HUDEP-2 (cell line): ENCODE data around the gene ANP32A.

Experiments
- DNase-seq, 76 experiments: peaks; one replicate each; lab custom pipeline; 2025; ENCODE audit not compliant: unreplicated experiment in 76 of 76; lab: John Stamatoyannopoulos, UW

The ANP32A gene

GRCh38 chr15:68785541-68785940 is 35.2 kb downstream of the ANP32A start:
- DNase-seq, result no peak

DNA sequence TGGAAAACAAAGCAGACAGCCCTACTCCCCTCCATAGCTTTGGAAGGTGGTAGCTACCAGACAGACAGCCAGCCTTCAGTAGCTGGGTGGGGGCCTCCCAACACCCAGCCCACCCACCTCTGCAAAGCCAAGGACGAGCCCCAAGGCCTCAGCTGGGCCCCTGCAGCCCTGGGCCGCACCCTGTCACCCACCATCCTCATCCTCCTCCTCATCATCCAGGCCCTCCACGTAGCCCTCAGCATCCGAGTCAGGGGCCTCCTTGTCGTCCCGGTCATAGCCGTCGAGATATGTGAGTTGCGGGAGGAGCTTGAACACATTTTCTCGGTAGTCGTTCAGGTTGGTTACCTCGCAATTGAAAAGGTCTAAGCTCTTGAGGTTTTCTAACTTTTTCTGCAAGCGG is 36.5 kb downstream of the ANP32A start:
- no peak for DNase-seq

GRCh38 chr15:68783226-68784058 is 37.3 kb downstream of the ANP32A start:
- DNase-seq, result peak in 18 of 76 experiments; percentile 3 to 34 (median 18)

DNA sequence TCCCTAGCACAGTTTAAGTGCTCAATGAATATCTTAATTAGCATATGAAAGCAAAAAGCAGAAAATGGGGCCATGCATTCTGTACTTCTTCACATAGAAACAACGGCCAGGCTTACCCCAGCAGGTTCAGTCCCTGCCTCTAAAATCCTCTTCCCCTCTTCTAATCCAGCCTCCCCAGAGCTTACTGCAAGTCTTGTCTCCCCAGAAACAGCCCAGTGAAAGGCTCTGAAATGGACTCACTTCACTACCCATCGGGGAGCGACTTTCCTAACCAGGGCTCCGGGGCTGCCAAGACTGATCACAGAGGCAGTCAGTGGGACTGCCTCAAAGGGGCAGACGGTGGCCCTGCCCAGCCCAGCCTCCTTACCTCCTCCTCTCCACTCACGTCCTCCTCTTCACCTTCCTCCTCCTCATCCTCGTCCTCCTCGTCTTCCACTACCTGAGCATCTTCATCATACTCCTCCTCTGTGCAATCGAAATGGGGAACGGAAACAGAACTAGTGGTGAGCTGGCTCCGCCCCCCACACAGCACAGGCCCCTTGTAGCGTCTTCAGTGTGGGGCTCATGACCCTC is 38.0 kb downstream of the ANP32A start:
- DNase-seq, result no peak

- no peak for DNase-seq
Measured at GRCh38 chr15:68781766-68782588, 38.7 kb downstream of the ANP32A start.

DNA sequence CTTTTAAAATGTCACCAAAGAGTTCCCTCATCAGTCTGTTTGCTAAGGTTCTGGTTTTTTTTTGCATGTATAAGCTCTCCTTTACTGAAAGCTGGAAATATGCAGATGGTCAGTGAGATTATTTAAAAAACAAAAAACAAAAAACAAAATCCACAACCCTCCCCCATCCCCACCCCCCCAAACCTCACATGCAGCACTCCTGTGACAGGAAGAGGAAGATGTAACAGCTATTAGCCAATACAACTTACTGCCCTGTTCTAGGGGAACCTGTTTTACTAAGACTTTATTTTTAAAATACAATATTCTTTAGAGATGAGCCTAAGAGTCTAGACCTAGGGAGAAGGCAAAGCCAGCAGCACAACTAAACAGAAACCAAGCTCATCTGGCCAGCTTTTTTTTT is 39.5 kb downstream of the ANP32A start:
- no peak for DNase-seq

GRCh38 chr15:68778876-68779275 is 41.8 kb downstream of the ANP32A start:
- DNase-seq, result no peak

- DNase-seq, result no peak
Measured at GRCh38 chr15:68776477-68777270, 44.0 kb downstream of the ANP32A start.

DNA sequence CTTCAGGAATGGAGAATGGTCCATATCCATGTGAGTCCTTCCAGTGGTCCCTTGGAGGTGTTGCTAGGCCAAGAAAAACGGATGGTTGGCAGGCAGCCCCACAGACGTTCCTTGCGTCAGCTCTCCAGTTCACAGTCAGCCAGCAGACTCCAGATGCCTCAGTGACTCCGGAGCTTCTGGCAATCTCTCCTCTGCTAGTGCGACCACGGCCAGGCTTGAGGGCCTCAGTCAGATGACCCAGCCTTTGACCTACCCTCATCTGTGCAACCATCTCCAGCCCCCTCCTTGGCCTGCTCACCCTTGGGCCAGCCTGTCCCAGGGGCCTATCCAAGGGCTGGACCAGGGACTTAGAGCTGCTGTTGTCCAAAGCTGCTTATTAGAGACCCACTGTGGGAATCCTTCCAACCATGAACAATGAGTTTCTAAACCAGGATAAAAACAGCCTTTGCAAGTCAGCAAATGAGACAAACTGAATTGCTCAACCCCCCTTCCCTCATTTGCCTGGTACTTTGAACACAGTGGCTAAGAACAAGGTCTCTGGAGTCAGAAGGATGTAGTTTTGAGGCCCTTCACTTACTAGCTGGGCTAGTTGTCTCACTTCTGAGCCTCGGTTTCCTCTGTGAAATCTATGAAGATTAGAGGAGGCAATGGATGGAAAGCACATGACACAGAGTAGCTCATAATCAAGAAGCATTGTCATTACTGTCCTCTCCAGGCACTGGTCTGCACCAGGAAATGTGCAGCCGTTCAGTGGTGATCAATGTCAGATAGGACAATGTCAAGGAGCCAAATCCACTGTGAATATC is 44.8 kb downstream of the ANP32A start:
- DNase-seq, result no peak

GRCh38 chr15:68775236-68775577 is 45.5 kb downstream of the ANP32A start:
- DNase-seq, result no peak

- no peak for DNase-seq
Measured at GRCh38 chr15:68774521-68775235, 46.0 kb downstream of the ANP32A start.

GRCh38 chr15:68774120-68774519 is 46.6 kb downstream of the ANP32A start:
- no peak for DNase-seq

DNA sequence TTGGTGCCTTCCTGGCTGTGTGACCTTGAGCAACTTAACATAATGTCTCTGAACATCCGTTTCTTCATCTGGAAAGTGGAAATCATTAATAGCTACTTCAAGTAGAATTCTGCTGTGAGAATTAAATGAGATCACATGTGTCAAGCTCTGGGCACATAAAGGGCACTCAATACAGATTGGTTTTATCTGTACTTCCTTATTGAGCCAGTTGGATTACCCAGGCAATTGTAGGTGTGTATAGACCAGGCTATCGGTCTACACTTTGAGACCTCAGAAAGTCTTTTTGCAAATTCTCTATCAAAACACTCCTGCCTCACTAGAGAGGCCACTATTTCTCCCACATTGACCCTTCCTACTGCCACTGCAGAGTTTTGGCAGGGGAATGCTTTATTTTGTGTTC is 47.7 kb downstream of the ANP32A start:
- DNase-seq, result no peak

DNA sequence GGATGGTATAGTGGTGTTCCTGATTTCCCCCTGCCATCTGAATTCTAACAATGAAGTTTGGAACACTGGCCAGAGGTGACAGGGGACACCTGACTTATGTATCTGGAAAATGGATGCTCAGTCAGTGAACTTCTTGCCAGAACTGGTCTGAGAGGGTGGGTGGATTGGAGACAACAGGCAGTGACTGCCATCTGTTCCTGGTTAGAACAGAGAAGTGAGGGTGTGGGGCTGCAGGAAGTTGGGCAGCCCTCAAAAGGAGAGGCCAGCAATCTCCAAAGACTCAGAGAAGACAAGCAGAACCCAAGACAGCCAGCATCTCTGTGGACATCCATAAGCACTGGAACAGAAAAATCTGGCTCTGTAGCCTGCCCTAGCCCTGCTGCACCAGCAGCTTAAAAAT is 50.5 kb downstream of the ANP32A start:
- DNase-seq, result no peak

DNA sequence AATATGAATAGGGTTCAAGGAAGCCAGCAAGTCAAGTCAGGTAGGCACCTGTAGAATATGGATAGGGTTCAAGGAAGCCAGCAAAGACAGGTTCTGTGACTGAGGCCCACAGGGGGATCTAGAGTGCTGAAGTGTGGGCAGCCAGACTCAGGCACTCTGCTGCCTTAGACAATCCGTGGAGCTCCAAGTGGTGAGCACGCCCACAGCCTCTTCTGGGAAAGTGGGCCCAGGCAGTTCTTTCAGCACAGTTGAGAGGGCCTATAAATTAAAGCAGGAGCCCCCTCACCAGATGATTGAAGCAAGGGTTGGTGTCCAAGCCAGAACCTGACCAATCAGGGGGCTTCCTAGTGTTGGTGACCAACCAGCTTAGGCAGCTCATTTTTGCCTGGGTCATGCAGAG is 51.0 kb downstream of the ANP32A start:
- DNase-seq, result no peak

GRCh38 chr15:68768321-68768720 is 52.4 kb downstream of the ANP32A start:
- DNase-seq, result no peak

GRCh38 chr15:68767833-68768232 is 52.9 kb downstream of the ANP32A start:
- DNase-seq, result no peak

GRCh38 chr15:68765602-68766368 is 54.9 kb downstream of the ANP32A start:
- no peak for DNase-seq

DNA sequence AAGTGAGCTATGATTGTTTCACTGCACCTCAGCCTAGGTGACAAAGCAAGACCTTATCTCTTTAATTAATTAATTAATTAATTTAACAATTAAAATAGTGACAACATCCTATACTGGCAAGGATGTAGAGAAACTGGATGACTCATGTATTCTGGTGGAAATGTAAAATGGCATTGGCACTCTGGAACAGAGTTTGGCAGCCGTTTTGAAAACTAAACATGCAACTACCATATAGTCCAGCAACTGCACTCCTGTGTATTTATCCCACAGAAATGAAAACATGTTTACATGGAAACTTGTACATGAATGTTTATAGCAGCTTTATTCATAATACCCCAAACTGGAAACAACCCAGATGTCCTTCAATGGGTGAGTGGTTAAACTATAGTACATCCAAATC is 56.6 kb downstream of the ANP32A start:
- no peak for DNase-seq
